Measurements from ENCODE around the gene ZNF664. TPM values are rescaled to one million over a fixed set of nuclear protein-coding genes. Genes with fewer than 3 reads are reported as not detected.

ZNF664 gene
- total RNA-seq, 1 experiment from 2014 or later, result 80.8 TPM

- no peak overlapping the region for H3K4me3 ChIP-seq (ENCODE audit: low read length)
- peaks cover 27% of the 10 kb centered on the region; the same call in 1 of the 2 replicates for H3K36me3 ChIP-seq (ENCODE audit: low read depth, low read length)
- H3K9me2 ChIP-seq (replicated peaks; ENCODE audit: low read length), result no peaks in the 10 kb centered on the region
- ChIA-PET POLR2A (ENCODE audit: unreplicated experiment) (no interaction called here), CTCF (no interaction called here)
- BruUV-seq (replicated peaks), result no TSS peak
- no peaks in the 10 kb centered on the region for H3F3A ChIP-seq (ENCODE audit: low read length, unreplicated experiment)
- ATAC-seq, result no peak
- H2AFZ ChIP-seq (ENCODE audit: low read length), result no peak overlapping the region
- no peak overlapping the region for H3K4me2 ChIP-seq (ENCODE audit: low read length)
- TF ChIP-seq EZH2 (IDR thresholded peaks at IDR 0.05; ENCODE audit: low read length, unreplicated experiment) (no peak), CTCF (conservative IDR thresholded peaks at IDR 0.05; ENCODE audit: low read depth, low read length) (no peak), EZH2phosphoT487 (IDR thresholded peaks at IDR 0.05; ENCODE audit: borderline replicate concordance, low read length) (no peak)
- no peaks in the 10 kb centered on the region for H3K9me3 ChIP-seq (ENCODE audit: low read length)
- no peak overlapping the region for H3K27ac ChIP-seq (ENCODE audit: low read length)
- no peak for DNase-seq
- H3K79me2 ChIP-seq (ENCODE audit: low read length), result peaks cover 7% of the 10 kb centered on the region; the same call in 1 of the 2 replicates
- no peaks in the 10 kb centered on the region for H3K27me3 ChIP-seq (ENCODE audit: low read length)
- H3K9ac ChIP-seq (ENCODE audit: low read length), result no peak overlapping the region
- H3K4me1 ChIP-seq (ENCODE audit: insufficient read depth, low read length), result no peaks in the 10 kb centered on the region
- 0 out of 2 replicates have a peak, but pooled peaks cover 6% of the 10 kb centered on the region for H4K20me1 ChIP-seq (ENCODE audit: low read length)
- intact Hi-C loops (cut with micrococcal nuclease), result no loop called here
Measured at GRCh38 chr12:124007826-124008570, 35.0 kb downstream of the ZNF664 start.

- TF ChIP-seq CTCF (conservative IDR thresholded peaks at IDR 0.05; ENCODE audit: low read depth, low read length), result no peak
- Histone ChIP-seq H3K4me1 (ENCODE audit: insufficient read depth, low read length) (no peaks in the 10 kb centered on the region), H3F3A (ENCODE audit: low read length, unreplicated experiment) (no peaks in the 10 kb centered on the region), H3K9ac (ENCODE audit: low read length) (no peak overlapping the region), H3K36me3 (ENCODE audit: low read depth, low read length) (peaks cover 32% of the 10 kb centered on the region), H3K9me3 (ENCODE audit: low read length) (no peaks in the 10 kb centered on the region), H2AFZ (ENCODE audit: low read length) (no peak overlapping the region), H3K79me2 (ENCODE audit: low read length) (peaks cover 7% of the 10 kb centered on the region; the same call in 1 of the 2 replicates), H3K27ac (ENCODE audit: low read length) (no peak overlapping the region), H4K20me1 (ENCODE audit: low read length) (0 out of 2 replicates have a peak, but pooled peaks cover 6% of the 10 kb centered on the region), H3K4me3 (ENCODE audit: low read length) (no peak overlapping the region), H3K4me2 (ENCODE audit: low read length) (no peak overlapping the region), H3K9me2 (replicated peaks; ENCODE audit: low read length) (no peaks in the 10 kb centered on the region), H3K27me3 (ENCODE audit: low read length) (no peaks in the 10 kb centered on the region)
- BruUV-seq (replicated peaks), result no TSS peak
- CTCF ChIA-PET, result no interaction called here
- POLR2A ChIA-PET (ENCODE audit: unreplicated experiment), result no interaction called here
- intact Hi-C loops (cut with micrococcal nuclease), result no loop called here
- ATAC-seq (no peak), DNase-seq (no peak)
Measured at GRCh38 chr12:124008595-124008994, 35.6 kb downstream of the ZNF664 start.

GRCh38 chr12:124009781-124010180 is 36.8 kb downstream of the ZNF664 start:
- no peak for TF ChIP-seq EZH2 (IDR thresholded peaks at IDR 0.05; ENCODE audit: low read length, unreplicated experiment)
- TF ChIP-seq CTCF (conservative IDR thresholded peaks at IDR 0.05; ENCODE audit: low read depth, low read length), result no peak
- TF ChIP-seq EZH2phosphoT487 (IDR thresholded peaks at IDR 0.05; ENCODE audit: borderline replicate concordance, low read length), result no peak
- no peak overlapping the region for H3K4me3 ChIP-seq (ENCODE audit: low read length)
- H3K27ac ChIP-seq (ENCODE audit: low read length), result no peak overlapping the region
- CTCF ChIA-PET, result no interaction called here
- H3F3A ChIP-seq (ENCODE audit: low read length, unreplicated experiment), result no peaks in the 10 kb centered on the region
- DNase-seq (no peak), ATAC-seq (no peak)
- peaks cover 35% of the 10 kb centered on the region for H3K36me3 ChIP-seq (ENCODE audit: low read depth, low read length)
- intact Hi-C loops (cut with micrococcal nuclease), result no loop called here
- H3K4me1 ChIP-seq (ENCODE audit: insufficient read depth, low read length), result no peaks in the 10 kb centered on the region
- peaks cover 7% of the 10 kb centered on the region; the same call in 1 of the 2 replicates for H3K79me2 ChIP-seq (ENCODE audit: low read length)
- POLR2A ChIA-PET (ENCODE audit: unreplicated experiment), result no interaction called here
- 0 out of 2 replicates have a peak, but pooled peaks cover 6% of the 10 kb centered on the region for H4K20me1 ChIP-seq (ENCODE audit: low read length)
- no peak overlapping the region for H2AFZ ChIP-seq (ENCODE audit: low read length)
- H3K9ac ChIP-seq (ENCODE audit: low read length), result no peak overlapping the region
- H3K4me2 ChIP-seq (ENCODE audit: low read length), result no peak overlapping the region
- no TSS peak for BruUV-seq (replicated peaks)
- no peaks in the 10 kb centered on the region for H3K27me3 ChIP-seq (ENCODE audit: low read length)
- no peaks in the 10 kb centered on the region for H3K9me3 ChIP-seq (ENCODE audit: low read length)
- H3K9me2 ChIP-seq (replicated peaks; ENCODE audit: low read length), result no peaks in the 10 kb centered on the region
